Mesothelial cell of epicardium (in vitro differentiated cells): Measurements from ENCODE around the gene RANBP3. TPM values are rescaled to one million over a fixed set of nuclear protein-coding genes. Genes with fewer than 3 reads are reported as not detected.

Source experiments
- DNase-seq, 2 experiments: peaks; one replicate each; pipeline ENCODE4 v3.0.0; 2021; ENCODE audit warnings: low spot score in 2 of 2; ENCODE audit not compliant: unreplicated experiment in 2 of 2
- H3K27ac Mint-ChIP-seq: 2 replicates; pipeline ENCODE4 v1.8.0; 2021; ENCODE audit warnings: mixed read lengths
- H3K27me3 Mint-ChIP-seq: 2 replicates; pipeline ENCODE4 v1.8.0; 2021; ENCODE audit warnings: low read depth, mixed read lengths
- H3K36me3 Mint-ChIP-seq: 2 replicates; pipeline ENCODE4 v1.8.0; 2021; ENCODE audit warnings: mixed read lengths
- H3K4me1 Mint-ChIP-seq: 2 replicates; pipeline ENCODE4 v1.8.0; 2021; ENCODE audit warnings: mixed read lengths
- H3K4me3 Mint-ChIP-seq: 2 replicates; pipeline ENCODE4 v1.8.0; 2021; ENCODE audit warnings: mild to moderate bottlenecking, moderate library complexity, mixed read lengths
- H3K9me3 Mint-ChIP-seq: 2 replicates; pipeline ENCODE4 v1.8.0; 2021; ENCODE audit warnings: mixed read lengths
- CTCF ChIP-seq: fragments of 200-600 bp; sonication (generic); IDR thresholded peaks from one replicate; pipeline ENCODE4 v1.5.0; 2021; ENCODE audit warnings: antibody characterized with exemption; ENCODE audit not compliant: unreplicated experiment
- total RNA-seq: library from RNA; stranded (reverse); gene quantifications from 3 replicates; pipeline ENCODE4 v1.2.1, GENCODE V29; 2021

RANBP3 gene
- total RNA-seq, 1 donor from 2014 or later = 83.3 TPM

GRCh38 chr19:5933391-5934068 lies 44.4 kb downstream of the RANBP3 start:
- no peak for DNase-seq
- Mint-ChIP-seq H3K4me3 (no peak overlapping the region), H3K27me3 (no peaks in the 10 kb centered on the region), H3K4me1 (peaks cover 15% of the 10 kb centered on the region), H3K36me3 (peaks cover 17% of the 10 kb centered on the region), H3K27ac (peak overlapping the region; percentile 43), H3K9me3 (no peaks in the 10 kb centered on the region)
- no peak for TF ChIP-seq CTCF

- H3K36me3 Mint-ChIP-seq = peaks cover 20% of the 10 kb centered on the region
- no peaks in the 10 kb centered on the region for H3K9me3 Mint-ChIP-seq
- no peaks in the 10 kb centered on the region for H3K27me3 Mint-ChIP-seq
- H3K4me1 Mint-ChIP-seq = peaks cover 11% of the 10 kb centered on the region
- H3K4me3 Mint-ChIP-seq = no peak overlapping the region
- TF ChIP-seq CTCF = no peak
- no peak for DNase-seq
- no peak overlapping the region for H3K27ac Mint-ChIP-seq
Measured at GRCh38 chr19:5932609-5933262, 45.2 kb downstream of the RANBP3 start.

DNA sequence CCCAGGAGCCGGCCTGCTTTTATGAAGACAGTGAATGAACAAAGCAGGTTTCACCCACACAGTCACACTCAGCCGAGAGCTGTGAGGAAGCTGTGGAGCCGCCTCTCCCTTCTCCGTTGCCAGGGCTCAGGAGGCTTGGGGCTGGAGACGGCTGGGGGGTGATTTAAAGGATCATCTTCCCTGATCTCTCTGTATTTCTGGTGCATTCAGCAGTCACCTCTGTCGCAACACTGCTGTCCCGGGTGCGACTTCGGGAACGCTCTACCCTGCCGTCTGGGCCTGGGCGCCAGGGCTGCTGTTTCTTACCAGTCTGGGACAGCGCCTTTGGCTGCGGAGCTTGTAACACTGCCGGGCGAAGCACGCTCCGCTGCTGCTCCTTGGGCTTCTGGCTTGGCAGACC lies 45.8 kb downstream of the RANBP3 start:
- Mint-ChIP-seq H3K4me1 (peaks cover 9% of the 10 kb centered on the region), H3K36me3 (peaks cover 20% of the 10 kb centered on the region), H3K4me3 (no peak overlapping the region), H3K27ac (no peak overlapping the region), H3K9me3 (no peaks in the 10 kb centered on the region), H3K27me3 (no peaks in the 10 kb centered on the region)
- DNase-seq = no peak
- no peak for TF ChIP-seq CTCF

- Mint-ChIP-seq H3K4me3 (no peak overlapping the region), H3K9me3 (no peaks in the 10 kb centered on the region), H3K4me1 (peaks cover 9% of the 10 kb centered on the region), H3K27me3 (no peaks in the 10 kb centered on the region), H3K27ac (no peak overlapping the region), H3K36me3 (peaks cover 23% of the 10 kb centered on the region)
- no peak for DNase-seq
- no peak for TF ChIP-seq CTCF
Measured at GRCh38 chr19:5931251-5931650, 46.7 kb downstream of the RANBP3 start.

DNA sequence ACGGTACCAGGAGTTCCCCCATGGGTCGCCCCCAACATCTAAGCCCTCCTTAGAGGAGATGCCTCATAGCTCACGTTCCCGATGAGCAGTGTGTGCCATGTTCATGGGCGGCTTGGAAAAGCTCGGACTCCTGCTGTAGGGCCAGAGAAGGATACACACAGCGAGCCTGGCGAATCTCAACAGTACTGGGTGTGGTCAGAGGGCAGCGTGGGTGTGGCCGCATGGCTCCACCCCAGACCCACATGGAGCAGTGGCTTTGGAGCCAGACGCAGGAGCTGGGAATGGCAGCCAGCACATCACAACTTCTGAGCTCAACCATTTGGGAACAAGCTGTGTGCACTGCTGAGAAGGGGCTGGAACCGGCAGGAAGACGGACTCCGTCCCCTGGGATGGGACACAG lies 48.3 kb downstream of the RANBP3 start:
- Mint-ChIP-seq H3K4me3 (no peak overlapping the region), H3K27ac (no peak overlapping the region), H3K36me3 (peaks cover 23% of the 10 kb centered on the region), H3K27me3 (no peaks in the 10 kb centered on the region), H3K9me3 (no peaks in the 10 kb centered on the region), H3K4me1 (no peaks in the 10 kb centered on the region)
- DNase-seq = no peak
- TF ChIP-seq CTCF = no peak
